ENCODE results near the gene ARHGEF28.

The ARHGEF28 gene

DNA sequence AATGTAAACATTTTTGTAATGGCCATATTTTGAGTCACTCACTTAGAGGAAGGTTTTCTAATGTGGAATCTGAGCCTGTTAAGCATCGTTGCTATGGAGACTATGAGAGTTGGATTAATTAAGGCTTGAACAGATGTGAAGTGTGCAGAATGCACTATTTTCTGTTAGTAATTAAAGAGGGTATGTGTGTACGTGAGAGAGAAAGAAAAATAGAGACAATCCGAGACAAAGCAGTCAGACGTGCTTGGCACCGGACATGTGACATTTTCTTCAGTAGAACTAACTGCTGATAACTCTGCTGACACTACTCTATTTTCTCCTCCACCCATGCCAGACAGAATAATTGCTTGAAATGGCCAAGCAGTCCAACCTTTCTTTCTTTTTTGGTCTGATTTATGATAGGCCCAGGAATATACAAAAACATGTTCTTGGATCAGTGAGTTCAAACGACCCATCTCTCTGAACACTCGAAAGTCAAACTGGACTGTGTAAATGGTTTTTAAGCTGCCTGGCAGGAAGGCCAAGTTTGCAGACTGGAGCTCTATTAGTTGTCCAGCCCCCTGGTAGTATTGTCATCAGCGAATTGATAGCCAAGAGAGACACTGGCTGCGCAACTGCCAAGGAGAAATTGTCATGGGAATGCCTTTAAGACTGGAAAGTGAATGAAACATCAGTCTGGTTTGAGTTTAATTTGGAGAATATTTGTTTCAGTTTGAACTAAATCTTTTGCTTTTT is 322.1 kb downstream of the ARHGEF28 start:
- no peak for DNase-seq

DNA sequence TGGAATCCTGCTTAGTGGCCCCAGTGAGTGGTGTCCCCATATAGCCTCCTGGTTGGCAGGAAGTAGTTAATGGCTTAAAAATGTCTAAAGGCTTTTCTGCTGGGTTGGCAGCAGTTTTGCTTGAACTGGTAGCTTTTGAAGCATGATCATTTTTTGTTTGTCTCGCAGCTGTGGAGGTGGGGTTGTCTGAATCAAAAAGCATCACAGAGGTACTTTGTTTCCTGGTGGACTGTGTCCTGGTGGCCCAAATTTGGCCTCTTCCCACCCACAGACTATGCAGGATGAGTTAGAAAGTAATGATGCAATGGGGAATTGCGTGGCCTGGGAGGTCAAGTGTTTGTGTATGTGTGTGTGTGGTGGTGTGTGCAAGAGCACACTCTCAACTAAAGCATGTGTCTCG is 322.7 kb downstream of the ARHGEF28 start:
- DNase-seq: no peak

DNA sequence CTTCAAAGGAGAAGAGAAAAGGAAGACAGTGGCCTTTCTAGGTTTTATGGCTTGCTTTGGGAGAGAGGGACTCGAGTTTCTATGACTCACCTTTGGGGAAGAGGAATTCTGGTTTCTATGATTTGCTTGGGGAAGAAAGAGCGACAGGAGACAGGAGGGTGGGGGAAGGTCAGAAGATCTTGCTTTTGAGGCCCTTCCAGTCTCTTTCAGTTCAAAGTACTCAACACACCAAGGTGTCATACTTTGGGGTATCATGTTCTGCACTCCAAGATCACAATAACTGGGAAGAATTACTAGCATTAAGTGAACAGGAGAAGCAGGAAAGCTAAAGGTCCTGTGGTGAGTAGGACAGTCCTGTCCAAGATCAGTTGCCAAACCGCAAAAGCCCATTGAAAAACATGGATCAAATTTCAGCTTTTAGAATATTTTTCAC is 324.5 kb downstream of the ARHGEF28 start:
- DNase-seq: no peak

DNA sequence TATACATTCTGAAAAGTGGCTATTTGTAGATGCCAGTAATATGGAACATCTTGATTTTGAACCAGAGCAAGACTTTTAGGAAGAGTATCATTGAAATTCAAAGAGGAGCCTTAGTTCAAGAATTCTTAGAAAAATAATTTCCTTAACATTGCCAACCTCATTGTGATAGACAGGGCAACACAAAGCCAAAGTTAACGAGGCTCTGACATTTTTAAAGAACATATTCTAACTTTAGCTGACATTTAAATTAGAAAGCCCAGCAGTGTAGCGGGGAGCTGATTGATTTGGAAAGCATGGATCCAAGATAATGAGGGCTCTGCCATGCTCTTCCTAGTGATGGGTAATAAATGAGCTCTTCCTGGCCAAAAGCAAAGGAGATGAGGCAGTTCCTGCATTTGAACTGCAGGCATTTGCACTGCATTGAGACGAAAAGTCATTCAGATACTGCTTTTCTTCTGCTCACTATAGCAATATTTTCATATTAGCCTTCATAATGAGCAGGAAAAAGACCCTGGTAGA is 325.0 kb downstream of the ARHGEF28 start:
- no peak for DNase-seq

DNA sequence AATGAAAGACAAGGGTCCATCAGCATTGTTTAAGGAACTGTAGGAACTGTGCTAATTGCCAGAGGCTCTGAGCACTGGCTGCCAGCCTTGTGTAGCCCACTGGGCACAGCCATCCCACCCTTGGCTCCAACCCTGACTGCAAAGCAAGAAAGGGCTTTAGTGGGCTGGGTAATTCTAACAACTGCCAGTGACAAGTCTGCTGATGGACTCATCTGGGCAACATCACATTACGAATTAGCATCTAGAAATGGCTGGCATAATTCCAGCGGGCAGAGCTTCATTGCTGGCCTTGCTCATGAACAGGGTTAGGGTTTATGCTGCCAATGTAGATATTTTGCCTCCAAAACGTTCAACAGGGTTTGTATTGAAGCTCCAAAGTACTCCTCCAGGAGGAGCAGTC is 326.9 kb downstream of the ARHGEF28 start:
- no peak for DNase-seq

DNA sequence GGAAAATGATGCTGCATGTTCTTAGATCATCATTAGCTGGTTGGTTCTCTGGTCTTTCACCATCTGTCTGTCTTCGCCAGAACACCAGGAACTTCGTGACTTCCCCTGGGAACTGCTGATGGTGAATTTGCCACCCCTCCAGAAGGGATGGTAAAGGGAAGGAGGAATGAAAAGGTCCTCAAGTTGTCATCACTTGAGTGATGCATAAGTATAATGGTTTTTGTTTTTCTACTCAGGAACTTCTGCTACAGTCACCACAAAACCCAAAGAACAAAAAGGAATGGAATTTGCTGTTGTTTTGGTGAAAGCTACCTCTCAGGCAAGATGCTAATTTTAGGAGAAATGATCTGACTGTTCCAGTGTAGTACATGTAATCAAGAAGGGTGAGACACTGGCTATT is 328.4 kb downstream of the ARHGEF28 start:
- DNase-seq: no peak

DNA sequence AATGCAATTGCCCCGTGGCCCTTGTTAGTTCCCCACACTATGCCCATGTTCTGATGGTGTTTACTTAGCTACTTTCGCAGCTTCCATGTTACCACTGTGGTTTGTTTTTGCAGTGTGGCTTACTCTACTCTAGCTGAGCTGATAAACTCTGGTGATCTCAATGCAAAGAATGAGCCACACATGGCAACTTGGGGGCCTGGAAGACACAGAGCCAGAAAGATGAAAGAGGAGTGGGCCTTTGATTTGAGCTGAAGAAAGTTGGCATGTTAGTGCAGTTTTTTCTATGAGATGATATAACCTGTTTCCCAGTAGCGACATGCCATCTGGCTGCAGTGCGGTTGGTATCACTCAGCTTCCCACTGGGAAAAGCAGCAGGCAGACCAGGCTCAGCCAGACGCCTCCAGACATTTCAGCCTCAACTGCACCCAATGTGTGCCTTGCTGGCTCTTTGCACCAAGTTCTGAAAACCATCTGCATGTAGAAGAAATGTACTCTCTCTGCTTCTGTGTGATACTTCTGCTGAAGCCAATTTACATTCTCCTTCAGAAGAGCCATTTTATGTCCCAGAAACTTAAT is 329.4 kb downstream of the ARHGEF28 start:
- DNase-seq: no peak

DNA sequence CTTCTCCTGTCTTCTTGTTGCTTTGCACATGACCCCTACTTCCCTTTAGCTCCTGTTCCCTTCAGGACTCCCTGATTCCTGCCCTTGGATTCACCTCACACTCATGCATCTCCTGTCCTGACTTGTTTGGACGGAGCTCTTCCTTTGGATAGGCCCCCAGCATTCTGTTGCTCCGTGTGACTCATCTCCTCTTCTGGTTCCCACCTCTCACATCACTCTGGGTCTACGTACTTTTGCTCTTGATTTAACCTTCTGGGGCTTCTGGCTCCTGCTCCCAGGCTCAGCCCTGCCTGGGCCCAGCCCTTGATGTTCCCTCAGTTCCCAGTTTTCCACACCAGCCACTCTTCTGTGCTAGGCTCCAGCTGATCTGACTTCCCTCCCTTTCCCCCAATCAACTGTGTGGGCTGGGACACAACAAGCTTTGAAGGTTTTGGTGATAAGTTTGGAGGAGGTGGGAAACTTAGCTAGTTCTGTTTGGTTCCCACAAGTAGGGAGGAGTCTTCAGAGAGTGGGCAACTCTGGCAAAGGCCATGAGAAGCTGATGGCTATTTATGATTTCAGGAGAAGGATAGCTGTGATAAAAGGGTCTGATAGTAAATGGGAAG is 331.5 kb downstream of the ARHGEF28 start:
- DNase-seq: no peak

DNA sequence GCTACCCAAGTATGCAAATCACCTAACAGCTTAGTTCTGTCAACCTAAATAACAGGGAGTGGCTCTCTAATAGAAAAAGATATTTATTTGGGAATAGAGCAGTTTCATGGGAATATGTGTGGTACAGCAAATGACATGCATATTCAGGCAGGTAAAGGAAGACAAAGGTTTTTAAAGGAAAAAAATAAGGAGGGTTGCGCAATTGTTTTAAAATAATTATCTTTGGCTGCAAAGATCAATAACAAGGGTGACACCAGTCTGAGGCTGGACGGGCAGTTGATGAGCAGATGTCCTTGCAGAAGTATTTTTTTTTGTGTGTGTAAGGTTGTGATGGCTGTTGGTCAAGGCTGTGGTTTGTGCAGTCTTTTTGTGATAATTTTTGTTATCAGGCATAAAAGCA is 332.0 kb downstream of the ARHGEF28 start:
- no peak for DNase-seq

DNA sequence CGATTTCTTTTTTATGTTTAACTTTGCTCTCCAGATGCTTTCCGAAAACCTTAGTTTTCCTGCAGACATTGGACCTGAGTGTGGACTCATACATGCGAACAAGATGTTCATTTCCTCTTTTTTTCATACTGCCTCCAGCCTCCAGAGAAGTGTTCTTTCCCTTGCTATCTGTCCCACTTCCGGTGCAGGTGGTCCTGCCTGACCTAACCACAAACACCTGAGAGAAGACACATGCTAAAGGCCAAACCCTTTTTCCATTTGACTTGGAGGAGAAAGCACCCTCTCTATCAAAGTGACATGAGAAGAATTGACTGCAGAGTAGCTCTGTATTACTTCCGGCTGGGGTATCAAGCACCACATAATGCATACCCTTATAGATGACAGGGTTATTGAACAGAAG is 334.0 kb downstream of the ARHGEF28 start:
- no peak for DNase-seq

DNA sequence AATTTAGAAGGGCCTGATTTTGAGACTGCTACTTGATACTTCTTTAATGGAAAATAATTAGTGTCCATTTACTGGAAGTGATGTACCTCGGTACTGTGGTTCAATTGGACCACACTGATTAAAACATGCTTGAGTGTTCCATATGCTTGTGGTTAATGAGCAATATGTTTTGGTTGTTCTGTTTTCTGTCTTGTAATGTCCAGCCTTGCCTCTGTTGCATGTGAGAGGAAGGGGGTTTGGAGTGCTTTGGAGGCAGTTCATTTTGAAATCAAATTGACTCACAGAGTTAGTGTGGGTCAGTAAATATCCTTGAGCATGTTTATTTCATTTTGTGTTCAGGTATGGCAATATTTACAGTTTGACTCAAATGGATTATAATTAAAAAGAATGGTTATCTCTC is 334.4 kb downstream of the ARHGEF28 start:
- no peak for DNase-seq

DNA sequence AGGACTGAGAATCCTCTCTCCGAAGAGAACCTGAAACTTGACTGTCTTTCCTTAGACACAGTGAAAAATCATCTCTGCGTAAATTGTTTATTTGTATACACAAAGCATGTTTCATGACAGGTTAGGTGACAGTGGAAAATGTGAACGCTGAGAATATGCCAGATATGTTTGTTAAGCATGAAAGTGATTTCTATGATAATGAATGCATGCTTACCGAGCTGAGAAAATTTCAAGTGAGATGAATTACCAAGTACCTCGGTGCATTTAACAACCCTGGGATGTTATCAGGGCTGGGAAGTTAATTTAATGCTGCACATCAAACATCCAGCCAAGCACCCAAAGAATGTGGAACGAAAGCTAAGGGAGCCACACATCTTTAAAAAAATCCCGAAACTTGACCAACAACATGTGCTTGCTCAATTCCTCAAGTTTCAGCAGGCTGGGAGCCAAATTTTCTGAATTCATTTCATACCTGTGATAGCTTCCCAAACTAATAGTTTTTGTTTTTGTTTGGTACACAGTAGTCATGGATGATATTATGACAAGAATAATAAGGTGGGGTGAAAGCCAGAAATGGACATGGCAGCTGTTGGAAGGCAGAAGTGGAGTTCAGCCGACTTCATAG is 336.9 kb downstream of the ARHGEF28 start:
- no peak for DNase-seq

DNA sequence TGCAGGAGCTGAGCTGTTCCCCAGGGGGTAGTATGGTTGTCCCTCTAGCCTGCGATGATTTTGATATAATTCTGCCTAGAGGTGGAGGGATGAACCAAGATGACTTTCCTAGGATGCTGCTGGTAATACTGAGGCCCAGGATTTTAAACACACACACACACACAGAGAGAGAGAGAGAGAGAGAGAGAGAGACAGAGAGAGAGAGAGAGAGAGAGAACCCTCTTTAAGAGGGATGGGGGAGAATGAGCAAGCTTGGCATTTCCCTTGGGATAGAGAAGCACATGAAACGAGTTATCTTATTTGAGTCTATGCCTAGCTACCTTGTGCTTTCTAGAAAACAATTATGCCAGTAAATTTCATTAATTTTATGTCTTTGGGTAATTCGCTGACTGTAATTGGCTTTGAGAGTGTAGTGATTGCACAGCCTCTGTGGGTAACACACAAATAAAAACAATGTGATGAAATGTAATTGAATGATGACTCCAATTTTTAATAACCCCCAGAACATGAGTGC is 338.4 kb downstream of the ARHGEF28 start:
- DNase-seq: no peak

DNA sequence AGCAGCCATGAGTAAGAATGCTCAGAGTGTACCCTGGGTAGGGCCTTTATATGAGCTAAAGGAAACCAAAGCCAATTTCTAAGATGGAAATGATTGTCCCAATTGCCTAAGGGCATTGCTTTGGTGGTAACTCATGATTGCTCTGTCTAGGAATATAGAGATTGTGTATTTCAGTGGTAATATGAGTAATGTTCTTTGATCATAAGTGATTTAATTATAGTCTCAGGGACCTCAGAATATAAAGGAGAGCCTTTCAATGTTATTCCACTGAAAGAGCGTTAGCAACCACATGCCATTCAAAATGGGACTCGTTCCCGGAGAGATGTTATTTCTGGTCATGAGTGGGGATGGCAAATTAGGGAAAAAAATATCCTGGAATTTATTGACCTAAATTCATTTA is 340.5 kb downstream of the ARHGEF28 start:
- no peak for DNase-seq

DNA sequence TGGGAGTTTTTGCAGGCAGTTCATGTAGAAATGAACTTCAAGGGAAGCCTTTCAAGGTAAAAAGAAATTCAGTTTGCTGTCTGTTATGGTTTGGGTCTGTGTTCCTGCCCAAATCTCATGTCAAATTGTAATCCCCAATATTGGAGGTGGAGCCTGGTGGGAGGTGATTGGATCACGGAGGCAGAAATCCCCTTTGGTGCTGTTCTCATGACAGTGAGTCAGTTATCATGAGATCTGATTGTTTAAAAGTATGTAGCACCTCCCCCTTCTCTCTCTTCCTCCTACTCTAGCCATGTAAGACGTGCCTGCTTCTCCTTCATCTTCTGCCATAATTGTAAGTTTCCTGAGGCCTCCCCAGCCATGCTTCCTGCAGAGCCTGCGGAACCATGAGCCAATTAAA is 341.4 kb downstream of the ARHGEF28 start:
- DNase-seq: no peak

DNA sequence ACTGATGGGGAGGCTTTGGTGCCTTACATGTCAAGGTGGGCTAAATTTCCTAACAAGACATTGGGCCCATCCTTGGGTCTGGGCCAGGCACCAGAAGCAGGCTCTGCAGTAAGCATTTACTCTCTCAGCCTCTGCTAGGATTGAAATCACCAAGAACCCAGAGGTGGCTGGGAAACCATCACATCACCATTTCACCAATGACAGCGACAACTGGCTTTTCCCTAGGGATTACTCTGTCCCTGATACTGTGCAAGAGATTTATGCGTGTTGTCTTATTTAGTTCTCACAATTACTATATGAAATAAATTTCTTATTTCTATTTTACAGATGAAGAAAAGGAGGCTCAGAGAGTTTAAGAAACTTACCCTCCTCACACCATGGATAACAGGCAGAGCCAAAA is 342.2 kb downstream of the ARHGEF28 start:
- DNase-seq: no peak

DNA sequence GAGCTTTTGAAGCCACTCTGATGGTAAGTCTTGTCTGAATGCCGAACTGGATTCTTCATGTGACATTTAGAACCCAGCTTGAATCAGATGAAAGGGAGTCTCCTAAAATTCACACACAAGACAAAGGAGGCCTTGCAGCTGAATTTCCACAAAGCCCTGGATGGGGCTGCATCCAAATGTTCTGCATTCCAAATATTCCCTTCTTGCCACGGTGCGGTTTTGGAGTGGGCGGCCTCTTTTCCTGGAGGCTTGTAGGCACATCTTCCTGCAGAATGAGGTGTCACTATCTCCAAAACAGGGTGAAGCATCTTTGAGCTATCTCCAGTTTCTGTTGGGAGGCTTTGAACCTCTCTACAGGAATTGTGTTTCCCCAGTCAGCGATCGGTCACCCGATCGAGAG is 342.7 kb downstream of the ARHGEF28 start:
- DNase-seq: no peak

DNA sequence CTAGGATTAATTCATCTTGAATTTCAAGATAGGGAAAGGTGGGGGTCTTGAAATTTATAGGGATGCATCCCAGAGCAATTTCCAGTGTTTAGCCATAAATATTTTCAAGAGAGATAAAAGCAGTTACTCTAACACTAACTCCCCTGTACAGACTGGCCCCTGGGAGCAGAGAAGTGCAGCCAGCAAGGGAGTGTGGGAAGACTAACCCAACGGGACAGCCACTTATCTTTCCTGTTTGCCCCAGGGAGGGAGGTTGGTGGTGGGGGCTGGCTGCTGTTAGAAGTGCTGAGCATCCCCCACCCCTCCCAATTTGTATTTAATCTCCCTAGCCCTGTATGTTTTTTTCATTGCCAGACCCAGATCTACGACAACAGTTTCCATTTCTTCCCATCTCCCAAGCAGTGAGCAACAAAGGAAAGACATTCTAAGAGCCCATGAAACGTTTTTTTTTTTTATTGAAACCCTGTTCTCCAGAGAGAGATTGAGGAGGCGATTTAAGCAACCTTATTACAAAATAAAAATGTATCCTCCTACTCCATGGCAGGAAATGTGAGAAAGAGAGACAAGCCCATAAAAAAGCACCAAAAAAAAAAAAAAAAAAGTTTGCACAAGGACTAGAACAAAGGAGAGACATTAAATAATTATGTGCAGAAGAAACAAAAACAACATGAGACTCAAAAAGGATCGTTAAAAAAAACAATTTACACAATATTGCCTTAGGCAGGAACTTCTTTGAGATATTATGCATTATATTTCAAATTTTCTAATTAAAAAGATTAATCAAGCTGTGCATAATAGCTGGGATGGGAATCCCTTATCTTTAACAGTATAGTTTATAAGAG is 343.4 kb downstream of the ARHGEF28 start:
- no peak for DNase-seq

DNA sequence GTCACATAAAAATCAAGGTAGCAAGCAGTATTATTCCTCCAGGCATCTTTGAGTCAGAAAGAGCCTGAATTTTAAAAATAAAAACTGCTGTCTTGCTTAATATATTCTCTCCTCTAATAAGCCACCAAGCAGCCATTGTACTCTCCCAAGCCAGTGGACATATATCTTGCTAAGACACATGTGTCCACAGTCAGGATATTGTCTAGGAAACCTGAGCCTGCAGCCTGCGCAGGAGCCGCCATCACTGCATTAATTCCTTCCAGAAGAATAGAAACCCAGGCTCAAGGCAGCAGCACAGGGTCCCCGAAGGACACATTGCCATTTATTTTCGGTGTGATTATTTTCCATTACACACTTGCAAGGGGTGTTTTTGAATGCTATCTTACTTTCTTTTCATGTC is 345.3 kb downstream of the ARHGEF28 start:
- no peak for DNase-seq

DNA sequence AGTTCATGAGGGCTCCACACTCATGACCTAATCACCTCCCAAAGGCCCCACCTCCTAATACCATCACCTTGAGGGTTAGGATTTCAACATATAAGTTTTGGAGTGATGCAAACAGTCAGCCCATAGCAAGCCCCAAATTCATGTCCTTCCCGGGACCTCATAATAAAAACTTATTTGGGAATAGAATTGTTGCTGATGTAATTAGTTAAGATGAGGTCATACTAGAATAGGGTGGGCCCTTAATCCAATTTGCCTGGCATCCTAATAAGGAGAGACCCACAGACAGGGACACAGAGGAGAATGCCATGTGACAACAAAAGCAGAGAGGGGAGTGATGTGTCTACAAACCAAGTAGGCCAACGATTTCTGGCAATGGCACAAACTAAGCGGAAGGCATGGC is 347.1 kb downstream of the ARHGEF28 start:
- DNase-seq: no peak

DNA sequence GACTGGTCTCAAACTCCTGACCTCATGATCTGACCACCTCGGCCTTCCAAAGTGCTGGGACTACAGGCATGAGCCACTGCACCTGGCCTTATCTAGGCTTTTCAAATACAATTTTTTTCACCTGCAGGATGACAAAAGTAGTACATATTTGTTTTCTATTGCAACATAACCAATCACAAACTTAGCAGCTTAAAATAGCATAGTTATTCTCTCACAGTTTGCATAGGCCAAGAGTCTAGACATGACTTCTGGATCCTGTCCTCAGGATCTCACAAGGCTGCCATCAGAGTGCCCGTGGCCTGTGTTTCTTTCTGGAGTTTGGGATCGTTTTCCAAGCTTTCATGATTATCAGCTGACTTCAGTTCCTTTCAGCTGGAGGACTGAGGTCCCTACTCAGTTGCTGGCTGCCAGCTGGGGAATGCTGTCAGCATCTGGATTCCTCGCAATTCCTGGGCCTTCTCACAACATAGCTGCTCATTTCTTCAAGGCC is 348.9 kb downstream of the ARHGEF28 start:
- DNase-seq: no peak

DNA sequence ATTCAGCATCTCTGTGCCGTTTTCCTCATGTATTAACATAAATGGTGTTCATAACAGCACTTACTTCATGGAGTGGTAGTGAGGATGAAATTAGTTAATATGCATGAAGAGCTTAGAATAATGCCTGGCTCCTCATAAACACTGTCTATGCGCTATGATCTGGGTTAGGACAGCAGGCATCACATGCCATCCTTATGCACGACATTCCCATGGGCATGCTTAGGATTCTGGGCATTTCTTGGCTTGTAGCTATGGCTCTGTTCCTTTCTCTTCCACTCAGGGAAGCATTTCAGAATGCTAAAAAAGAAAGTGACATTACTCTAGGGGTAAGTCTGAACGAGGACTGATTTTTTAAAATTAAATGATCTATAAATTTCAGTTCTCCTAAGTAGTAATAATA is 349.8 kb downstream of the ARHGEF28 start:
- DNase-seq: no peak

All from effector CD4-positive, alpha-beta T cell (primary cell).